GM23338 (cell line): Measurements from ENCODE around the gene TSKS. TPM values are rescaled to one million over a fixed set of nuclear protein-coding genes. Genes with fewer than 3 reads are reported as not detected.

Experiments used
- ATAC-seq: fragments of 200-7000 bp; cut with Tn5 transposase; 3 replicates; pipeline ENCODE4 v1.9.1; 2020
- DNase-seq: peaks from one replicate; pipeline ENCODE4 v3.0.0-alpha.2; 2015; ENCODE audit warnings: low spot score
- H2AFZ ChIP-seq: fragments of 200-600 bp; sonication (generic); 2 replicates; pipeline ENCODE4 v1.8.0; 2016; ENCODE audit warnings: antibody characterized with exemption, mild to moderate bottlenecking, moderate library complexity
- H3F3A ChIP-seq: fragments of 200-600 bp; sonication (generic); replicated peaks from 2 replicates; pipeline ENCODE4 v1.8.0; 2017; ENCODE audit warnings: antibody characterized with exemption, mixed run types, low read depth
- H3K27ac ChIP-seq: fragments of 200-600 bp; sonication (generic); 2 replicates; pipeline ENCODE4 v1.6.1; 2016; ENCODE audit warnings: low read depth
- H3K27me3 ChIP-seq: fragments of 200-600 bp; sonication (generic); 2 replicates; pipeline ENCODE4 v1.8.0; 2016; ENCODE audit warnings: mild to moderate bottlenecking, mixed run types, moderate library complexity; ENCODE audit not compliant: insufficient read depth
- H3K36me3 ChIP-seq: fragments of 200-600 bp; sonication (generic); 2 replicates; pipeline ENCODE4 v1.8.0; 2016; ENCODE audit warnings: mild to moderate bottlenecking; ENCODE audit not compliant: insufficient read depth
- H3K4me1 ChIP-seq: fragments of 200-600 bp; sonication (generic); 2 replicates; pipeline ENCODE4 v1.8.0; 2016; ENCODE audit warnings: mild to moderate bottlenecking, moderate library complexity; ENCODE audit not compliant: insufficient read depth
- H3K4me2 ChIP-seq: fragments of 200-600 bp; sonication (generic); 2 replicates; pipeline ENCODE4 v1.7.1; 2017; ENCODE audit warnings: mixed run types
- H3K4me3 ChIP-seq: fragments of 200-600 bp; sonication (generic); 2 replicates; pipeline ENCODE4 v1.6.1; 2016; ENCODE audit warnings: mixed run types
- H3K79me2 ChIP-seq: fragments of 200-600 bp; sonication (generic); replicated peaks from 2 replicates; pipeline ENCODE4 v1.8.0; 2017; ENCODE audit warnings: mild to moderate bottlenecking; ENCODE audit not compliant: insufficient read depth
- H3K9me2 ChIP-seq: fragments of 200-600 bp; sonication (generic); 2 replicates; pipeline ENCODE4 v1.8.0; 2017; ENCODE audit not compliant: insufficient read depth
- H4K20me1 ChIP-seq: fragments of 200-600 bp; sonication (generic); replicated peaks from 2 replicates; pipeline ENCODE4 v1.8.0; 2017; ENCODE audit warnings: mild to moderate bottlenecking; ENCODE audit not compliant: insufficient read depth
- H3K27ac Mint-ChIP-seq: 2 replicates; pipeline ENCODE4 v1.8.0; 2020; ENCODE audit warnings: inconsistent platforms, mild to moderate bottlenecking, moderate library complexity, mixed read lengths
- H3K27me3 Mint-ChIP-seq: 3 replicates; pipeline ENCODE4 v1.8.0; 2022; ENCODE audit warnings: low read depth, mild to moderate bottlenecking, moderate library complexity, mixed read lengths, inconsistent platforms; ENCODE audit not compliant: insufficient read depth, poor library complexity
- H3K36me3 Mint-ChIP-seq: 3 replicates; pipeline ENCODE4 v1.8.0; 2021; ENCODE audit warnings: low read depth, mild to moderate bottlenecking, inconsistent platforms, moderate library complexity, mixed read lengths
- H3K4me1 Mint-ChIP-seq: 3 replicates; pipeline ENCODE4 v1.8.0; 2020; ENCODE audit warnings: mild to moderate bottlenecking, inconsistent platforms, mixed read lengths
- H3K4me3 Mint-ChIP-seq: 3 replicates; pipeline ENCODE4 v1.8.0; 2021; ENCODE audit warnings: moderate library complexity, mild to moderate bottlenecking, inconsistent platforms, mixed read lengths
- H3K9me3 Mint-ChIP-seq: 3 replicates; pipeline ENCODE4 v1.8.0; 2020; ENCODE audit warnings: moderate library complexity, mild to moderate bottlenecking, inconsistent platforms, mixed read lengths
- CREB1 ChIP-seq: fragments of 250-450 bp; sonication (Bioruptor Pico); IDR thresholded peaks from 2 replicates; pipeline ENCODE4 v1.5.0; 2020; ENCODE audit warnings: low read depth, mild to moderate bottlenecking, moderate library complexity
- CTCF ChIP-seq, 2 experiments: fragments of 200-600 bp in 1 of 2; sonication (generic) in 1 of 2; conservative IDR thresholded peaks; 2 replicates each; pipeline versions ENCODE4 v1.5.1 to v1.6.1; 2016 to 2017; ENCODE audit warnings: antibody characterized with exemption in 2 of 2, low read depth in 2 of 2, mild to moderate bottlenecking in 2 of 2, moderate library complexity in 1 of 2
- ETS1 ChIP-seq: IDR thresholded peaks from 2 replicates; pipeline ENCODE4 v1.6.1; 2016; ENCODE audit warnings: antibody characterized with exemption
- EZH2 ChIP-seq: fragments of 200-600 bp; sonication (generic); IDR thresholded peaks from one replicate; pipeline ENCODE4 v1.8.0; 2017; ENCODE audit warnings: antibody characterized with exemption, mild to moderate bottlenecking, low read depth; ENCODE audit not compliant: unreplicated experiment
- EZH2phosphoT487 ChIP-seq: fragments of 200-600 bp; sonication (generic); IDR thresholded peaks from one replicate; pipeline ENCODE4 v1.8.1; 2018; ENCODE audit warnings: antibody characterized with exemption; ENCODE audit not compliant: unreplicated experiment
- JUNB ChIP-seq: IDR thresholded peaks from one replicate; pipeline ENCODE4 v1.6.1; 2016; ENCODE audit warnings: antibody characterized with exemption; ENCODE audit not compliant: unreplicated experiment
- NANOG ChIP-seq: IDR thresholded peaks from 2 replicates; pipeline ENCODE4 v1.6.1; 2016; ENCODE audit warnings: antibody characterized with exemption, borderline replicate concordance
- REST ChIP-seq: IDR thresholded peaks from one replicate; pipeline ENCODE4 v1.6.1; 2018; ENCODE audit warnings: antibody characterized with exemption; ENCODE audit not compliant: unreplicated experiment
- STAT1 ChIP-seq: IDR thresholded peaks from one replicate; pipeline ENCODE4 v1.6.1; 2016; ENCODE audit warnings: antibody characterized with exemption; ENCODE audit not compliant: unreplicated experiment
- ZNF114 ChIP-seq: fragments of 250-450 bp; sonication (Bioruptor Pico); IDR thresholded peaks from 2 replicates; pipeline ENCODE4 v1.5.0; 2020; ENCODE audit warnings: mild to moderate bottlenecking, moderate library complexity
- ZNF331 ChIP-seq: fragments of 250-450 bp; sonication (Bioruptor Pico); IDR thresholded peaks from 2 replicates; pipeline ENCODE4 v1.5.0; 2020; ENCODE audit warnings: low read depth, mild to moderate bottlenecking, moderate library complexity
- ZNF462 ChIP-seq: fragments of 250-450 bp; sonication (Bioruptor Pico); IDR thresholded peaks from 2 replicates; pipeline ENCODE4 v1.5.0; 2020; ENCODE audit warnings: mild to moderate bottlenecking, moderate library complexity
- polyA plus RNA-seq: library from polyadenylated mRNA; unstranded; fragments of >200 nt; fragmentation: Nextera tagmentation; extraction: Ambion mirVana; gene quantifications from 2 replicates; pipeline ENCODE4 v1.2.1, GENCODE V29; 2016
- total RNA-seq: library from RNA; depleted of rRNA; stranded (reverse); fragments of >200 nt; shearing (Covaris generic); gene quantifications from 2 replicates; pipeline ENCODE4 v1.2.3, GENCODE V29; 2014

The TSKS gene
- total and polyA plus RNA-seq, 2 experiments from 2014 or later = 0.99 TPM; not detected in 1

- H3K36me3 Mint-ChIP-seq = no peaks in the 10 kb centered on the region
- no peaks in the 10 kb centered on the region for H3K4me1 ChIP-seq
- no peaks in the 10 kb centered on the region for H3K4me1 Mint-ChIP-seq
- ATAC-seq (no peak), DNase-seq (no peak)
- TF ChIP-seq JUNB (no peak), CTCF (conservative IDR thresholded peaks at IDR 0.05; ENCODE audit: low read depth in 2 of 2) (no peak), EZH2phosphoT487 (no peak), ZNF331 (CRISPR knock-in tag) (no peak), EZH2 (no peak), REST (no peak), CREB1 (no peak), ETS1 (no peak), ZNF462 (CRISPR knock-in tag) (no peak), NANOG (no peak), STAT1 (no peak), ZNF114 (no peak)
- H3K27me3 ChIP-seq = no peaks in the 10 kb centered on the region
- H3K4me2 ChIP-seq = no peak overlapping the region
- no peak overlapping the region for H2AFZ ChIP-seq
- peaks cover 8% of the 10 kb centered on the region for H3K27me3 Mint-ChIP-seq
- H3K36me3 ChIP-seq = no peaks in the 10 kb centered on the region
- no peak overlapping the region for H3K4me3 Mint-ChIP-seq
- H3K79me2 ChIP-seq = no peaks in the 10 kb centered on the region
- H3K27ac ChIP-seq = no peak overlapping the region
- H3K4me3 ChIP-seq = no peak overlapping the region
- H3K9me2 ChIP-seq = no peaks in the 10 kb centered on the region
- no peaks in the 10 kb centered on the region for H3F3A ChIP-seq
- H4K20me1 ChIP-seq = no peaks in the 10 kb centered on the region
- peaks cover 3% of the 10 kb centered on the region for H3K9me3 Mint-ChIP-seq
- no peak overlapping the region for H3K27ac Mint-ChIP-seq
Observed at GRCh38 chr19:49739933-49740332, 23.2 kb downstream of the TSKS start.
